ENCODE results near the gene TRMT2A.
"Not testable (repeated sequence)": the region's sequence is repeated elsewhere in the genome, so short reads cannot be mapped to it uniquely, and the experiment has no call there.

The TRMT2A gene

GRCh38 chr22:20080445-20080775 lies 36.6 kb downstream of the TRMT2A start:
- H3K36me3 ChIP-seq (replicated peaks) = peaks cover 20% of the 10 kb centered on the region
- in situ Hi-C loops (cut with MboI; ENCODE audit: low sequenced_read_pairs) = no loop called here
- H3K4me1 ChIP-seq = peaks cover 12% of the 10 kb centered on the region
- H3K4me3 ChIP-seq = peak overlapping the region; percentile 85
- H3K9me3 ChIP-seq = no peaks in the 10 kb centered on the region
- peak; percentile 24 to 80 for DNase-seq (ENCODE audit: low spot score in 2 of 2)
- H3K27me3 ChIP-seq (ENCODE audit: low read depth) = no peaks in the 10 kb centered on the region

GRCh38 chr22:20079745-20080444 lies 37.1 kb downstream of the TRMT2A start, which contains the start of gene DGCR8:
Gene DGCR8 (plus strand): TSS chr22:20080241. CDS start chr22:20085964, 5,723 bp downstream.
- Histone ChIP-seq H3K36me3 (replicated peaks) (peaks cover 16% of the 10 kb centered on the region), H3K4me3 (peak within 1 kb of the TSS; percentile 85), H3K4me1 (peaks cover 12% of the 10 kb centered on the region), H3K27me3 (ENCODE audit: low read depth) (no peaks in the 10 kb centered on the region), H3K9me3 (no peaks in the 10 kb centered on the region)
- in situ Hi-C loops (cut with MboI; ENCODE audit: low sequenced_read_pairs) = loop anchor here (10.0 kb wide), 1 partner anchor 65 kb away; the partner anchor contains the start of gene ARVCF
- peak; percentile 90 to 94 for DNase-seq (ENCODE audit: low spot score in 2 of 2)

GRCh38 chr22:20076627-20077172 lies 40.3 kb downstream of the TRMT2A start:
- no peak for DNase-seq (ENCODE audit: low spot score in 2 of 2)
- Histone ChIP-seq H3K27me3 (ENCODE audit: low read depth) (no peaks in the 10 kb centered on the region), H3K4me1 (peaks cover 12% of the 10 kb centered on the region), H3K9me3 (no peaks in the 10 kb centered on the region), H3K4me3 (no peak overlapping the region), H3K36me3 (replicated peaks) (peaks cover 5% of the 10 kb centered on the region; the same call in 1 of the 2 replicates)
- in situ Hi-C loops (cut with MboI; ENCODE audit: low sequenced_read_pairs) = loop anchor here (10.0 kb wide), 1 partner anchor 62 kb away; the partner anchor contains the start of gene ARVCF

GRCh38 chr22:20071524-20071972 lies 45.5 kb downstream of the TRMT2A start:
- Histone ChIP-seq H3K9me3 (no peaks in the 10 kb centered on the region), H3K4me1 (no peaks in the 10 kb centered on the region), H3K36me3 (replicated peaks) (no peaks in the 10 kb centered on the region), H3K4me3 (no peak overlapping the region), H3K27me3 (ENCODE audit: low read depth) (no peaks in the 10 kb centered on the region)
- in situ Hi-C loops (cut with MboI; ENCODE audit: low sequenced_read_pairs) = loop anchor here (10.0 kb wide), 1 partner anchor 57 kb away; the partner anchor contains the start of gene ARVCF
- no peak for DNase-seq (ENCODE audit: low spot score in 2 of 2)

- H3K36me3 ChIP-seq (replicated peaks) = no peaks in the 10 kb centered on the region
- in situ Hi-C loops (cut with MboI; ENCODE audit: low sequenced_read_pairs) = loop anchor here (10.0 kb wide), 1 partner anchor 55 kb away; the partner anchor contains the start of gene ARVCF
- no peaks in the 10 kb centered on the region for H3K27me3 ChIP-seq (ENCODE audit: low read depth)
- no peak for DNase-seq (ENCODE audit: low spot score in 2 of 2)
- H3K4me3 ChIP-seq = no peak overlapping the region
- H3K9me3 ChIP-seq = no peaks in the 10 kb centered on the region
- no peaks in the 10 kb centered on the region for H3K4me1 ChIP-seq
These were observed 47.5 kb downstream of the TRMT2A start for GRCh38 chr22:20069331-20070042.

- in situ Hi-C loops (cut with MboI; ENCODE audit: low sequenced_read_pairs) = no loop called here
- H3K4me3 ChIP-seq = no peak overlapping the region
- no peak for DNase-seq (ENCODE audit: low spot score in 2 of 2)
- H3K36me3 ChIP-seq (replicated peaks) = no peaks in the 10 kb centered on the region
- H3K9me3 ChIP-seq = no peaks in the 10 kb centered on the region
- no peaks in the 10 kb centered on the region for H3K4me1 ChIP-seq
- H3K27me3 ChIP-seq (ENCODE audit: low read depth) = no peaks in the 10 kb centered on the region
These were observed 48.4 kb downstream of the TRMT2A start for GRCh38 chr22:20068640-20069039.

- H3K9me3 ChIP-seq; DNase-seq (ENCODE audit: low spot score in 2 of 2); H3K27me3 ChIP-seq (ENCODE audit: low read depth); H3K36me3 ChIP-seq (replicated peaks); in situ Hi-C loops (cut with MboI; ENCODE audit: low sequenced_read_pairs); H3K4me3 ChIP-seq; H3K4me1 ChIP-seq: not testable (repeated sequence)
These were observed 49.7 kb downstream of the TRMT2A start for GRCh38 chr22:20067384-20067682.

- DNase-seq (ENCODE audit: low spot score in 2 of 2) = no peak
- no peaks in the 10 kb centered on the region for H3K9me3 ChIP-seq
- H3K27me3 ChIP-seq (ENCODE audit: low read depth) = no peaks in the 10 kb centered on the region
- peaks cover 4% of the 10 kb centered on the region; the same call in 1 of the 2 replicates for H3K36me3 ChIP-seq (replicated peaks)
- no peaks in the 10 kb centered on the region for H3K4me1 ChIP-seq
- H3K4me3 ChIP-seq = no peak overlapping the region
- in situ Hi-C loops (cut with MboI; ENCODE audit: low sequenced_read_pairs) = no loop called here
These were observed 50.2 kb downstream of the TRMT2A start for GRCh38 chr22:20066617-20067383.

- in situ Hi-C loops (cut with MboI; ENCODE audit: low sequenced_read_pairs) = no loop called here
- no peak for DNase-seq (ENCODE audit: low spot score in 2 of 2)
- Histone ChIP-seq H3K4me3 (no peak overlapping the region), H3K27me3 (ENCODE audit: low read depth) (no peaks in the 10 kb centered on the region), H3K4me1 (no peaks in the 10 kb centered on the region), H3K36me3 (replicated peaks) (peaks cover 4% of the 10 kb centered on the region; the same call in 1 of the 2 replicates), H3K9me3 (no peaks in the 10 kb centered on the region)
These were observed 51.0 kb downstream of the TRMT2A start for GRCh38 chr22:20065896-20066616.

- in situ Hi-C loops (cut with MboI; ENCODE audit: low sequenced_read_pairs) = no loop called here
- Histone ChIP-seq H3K9me3 (no peaks in the 10 kb centered on the region), H3K4me1 (no peaks in the 10 kb centered on the region), H3K27me3 (ENCODE audit: low read depth) (no peaks in the 10 kb centered on the region), H3K4me3 (no peak overlapping the region), H3K36me3 (replicated peaks) (peaks cover 4% of the 10 kb centered on the region; the same call in 1 of the 2 replicates)
- no peak for DNase-seq (ENCODE audit: low spot score in 2 of 2)
These were observed 52.3 kb downstream of the TRMT2A start for GRCh38 chr22:20064545-20065262.

- Histone ChIP-seq H3K9me3 (no peaks in the 10 kb centered on the region), H3K4me1 (no peaks in the 10 kb centered on the region), H3K4me3 (no peak overlapping the region), H3K27me3 (ENCODE audit: low read depth) (no peaks in the 10 kb centered on the region), H3K36me3 (replicated peaks) (peaks cover 4% of the 10 kb centered on the region; the same call in 1 of the 2 replicates)
- DNase-seq (ENCODE audit: low spot score in 2 of 2) = no peak
- in situ Hi-C loops (cut with MboI; ENCODE audit: low sequenced_read_pairs) = no loop called here
These were observed 52.9 kb downstream of the TRMT2A start for GRCh38 chr22:20064140-20064480.

- peaks cover 4% of the 10 kb centered on the region; the same call in 1 of the 2 replicates for H3K36me3 ChIP-seq (replicated peaks)
- DNase-seq (ENCODE audit: low spot score in 2 of 2) = no peak
- H3K4me1 ChIP-seq = no peaks in the 10 kb centered on the region
These were observed 53.5 kb downstream of the TRMT2A start for GRCh38 chr22:20063271-20064139.

More at GRCh38 chr22:20063271-20064139, 53.5 kb downstream of the TRMT2A start:
- Histone ChIP-seq H3K9me3 (no peaks in the 10 kb centered on the region), H3K27me3 (ENCODE audit: low read depth) (no peaks in the 10 kb centered on the region), H3K4me3 (no peak overlapping the region)
- in situ Hi-C loops (cut with MboI; ENCODE audit: low sequenced_read_pairs) = no loop called here

Measured in HAP-1 (cell line).